HG03103 (cell line): Measurements from ENCODE around the gene VHLL.

Experiments
- ATAC-seq: cut with Tn5 transposase; IDR thresholded peaks from one replicate; pipeline ENCODE4 v1.9.1; 2021; ENCODE audit warnings: low read depth; ENCODE audit not compliant: unreplicated experiment

The VHLL gene

GRCh38 chr1:156259805-156260204 is 39.3 kb downstream of the VHLL start:
- ATAC-seq = no peak

DNA sequence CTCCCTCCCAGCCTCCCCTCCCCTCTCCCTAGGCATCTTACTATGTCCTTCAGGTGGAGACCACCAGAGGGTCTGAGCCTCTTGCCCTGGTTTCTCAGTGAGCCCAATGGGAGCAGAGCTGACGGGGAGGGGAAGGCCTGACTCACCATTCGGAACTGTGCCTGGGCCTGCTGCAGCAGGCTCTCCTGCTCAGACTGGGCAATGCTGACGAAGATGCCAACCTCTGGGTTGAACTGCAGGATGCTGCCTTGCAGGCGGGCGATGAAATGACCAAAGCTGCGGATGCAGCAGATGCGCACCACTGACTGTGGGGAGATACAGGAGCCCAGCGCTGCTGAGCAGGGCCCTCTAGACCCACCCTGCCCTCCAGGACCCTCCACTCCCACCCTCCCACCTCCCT is 40.2 kb downstream of the VHLL start:
- ATAC-seq = no peak

DNA sequence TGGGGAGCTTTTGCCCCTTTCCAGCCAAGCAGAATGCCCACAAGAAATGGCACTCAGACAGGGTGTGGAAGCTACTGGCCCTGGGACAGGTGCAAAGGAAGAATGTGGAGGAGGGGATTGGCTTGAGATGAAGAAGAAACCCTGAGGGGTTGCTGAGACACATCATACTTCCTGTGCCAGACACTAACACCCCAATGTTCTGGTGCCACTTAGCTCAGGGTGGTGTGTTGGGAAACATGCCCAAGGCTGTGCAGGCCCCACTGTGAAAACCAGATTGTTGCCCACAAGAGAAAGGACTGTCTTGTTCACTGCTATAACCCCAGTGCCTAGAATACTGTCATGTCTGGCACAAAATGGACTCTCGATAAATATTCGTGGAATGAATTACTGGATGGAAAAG is 41.4 kb downstream of the VHLL start:
- ATAC-seq = no peak

GRCh38 chr1:156253634-156254033 is 45.5 kb downstream of the VHLL start:
- no peak for ATAC-seq

- ATAC-seq = no peak
Measured at GRCh38 chr1:156251527-156251926, 47.6 kb downstream of the VHLL start.

DNA sequence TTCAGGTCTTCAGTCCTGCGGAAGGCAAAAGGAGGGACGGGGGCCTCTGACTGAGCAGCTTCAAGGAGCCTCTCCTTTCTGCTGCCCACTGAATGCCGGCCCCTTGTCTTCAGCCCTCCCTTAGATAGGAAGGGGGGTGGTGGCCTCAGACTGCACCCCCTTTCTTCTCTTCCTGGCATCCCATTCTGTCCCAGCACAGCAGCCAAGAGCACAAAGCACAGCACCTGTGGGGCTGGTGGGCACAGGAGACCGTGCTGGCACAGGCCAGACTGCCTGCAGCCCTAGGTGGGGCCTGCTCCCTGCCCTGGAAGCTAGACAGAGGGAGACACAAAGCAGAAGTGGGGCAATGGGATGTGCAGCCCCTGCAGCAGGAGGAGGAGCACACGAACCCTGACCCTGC is 49.5 kb downstream of the VHLL start:
- ATAC-seq = no peak
